HCT116 (cell line): Measurements from ENCODE around the gene COPG1. TPM values are rescaled to one million over a fixed set of nuclear protein-coding genes. Genes with fewer than 3 reads are reported as not detected.

ENCODE experiments used
- ATAC-seq: fragments of 200-7000 bp; cut with Tn5 transposase; 2 replicates; pipeline ENCODE4 v1.9.1; 2020; ENCODE audit warnings: mild to moderate bottlenecking, moderate library complexity
- BruUV-seq: library from RNA; stranded (reverse); fragments of 400-500 nt; replicated peaks from 2 replicates; lab custom pipeline; 2021; lab: Mats Ljungman, UMichigan
- CTCF ChIA-PET: fragments of 300-600 bp; sonication (Branson Sonifier 250); formaldehyde crosslinking; loops from one replicate; lab custom pipeline; 2021; ENCODE audit warnings: antibody characterized with exemption; lab: Charles Lee
- POLR2A ChIA-PET: fragments of 300-600, 350-600 bp; sonication (Branson Sonifier 250); formaldehyde crosslinking; loops from one replicate; lab custom pipeline; 2021; ENCODE audit warnings: antibody characterized with exemption; lab: Charles Lee
- RAD21 ChIA-PET, 2 experiments: fragments of 300-600 bp; sonication (Branson Sonifier 250); formaldehyde crosslinking; loops; one replicate each; lab custom pipeline; 2023; ENCODE audit warnings: low total read pairs in 2 of 2; ENCODE audit not compliant: uncharacterized antibody in 2 of 2, unreplicated experiment in 2 of 2, low non-redundant PET in 1 of 2; lab: Charles Lee
- DNase-seq: peaks from one replicate; pipeline ENCODE4 v3.0.0-alpha.2; 2010; ENCODE audit warnings: low read depth, low spot score
- H2AFZ ChIP-seq: fragments of 200-600 bp; shearing (Covaris generic), sonication (generic); 2 replicates; pipeline ENCODE4 v1.6.1; 2017; ENCODE audit warnings: low read depth, mixed run types, mixed read lengths, antibody characterized with exemption, low read length; ENCODE audit not compliant: poor library complexity, severe bottlenecking
- H3K27ac ChIP-seq: 2 replicates; pipeline ENCODE4 v1.5.1; 2012; ENCODE audit warnings: low read depth, low read length
- H3K27me3 ChIP-seq: fragments of 200-600 bp; sonication (generic); 2 replicates; pipeline ENCODE4 v1.6.1; 2016; ENCODE audit warnings: mixed run types, low read length, mixed read lengths; ENCODE audit not compliant: insufficient read depth
- H3K36me3 ChIP-seq, 2 experiments: fragments of 200-500 bp in 1 of 2; fragments of 200-600 bp in 1 of 2; sonication (Bioruptor generic) in 1 of 2; sonication (generic) in 1 of 2; 2 replicates each; pipeline versions ENCODE4 v1.5.1 to v1.6.1; 2014 to 2016; ENCODE audit warnings: low read length in 2 of 2, inconsistent platforms in 1 of 2, mixed read lengths in 1 of 2, mixed run types in 1 of 2; ENCODE audit not compliant: insufficient read depth in 2 of 2, control insufficient read depth in 1 of 2
- H3K4me1 ChIP-seq, 2 experiments: fragments of 200-600 bp in 1 of 2; sonication (generic) in 1 of 2; 2 replicates each; pipeline versions ENCODE4 v1.5.1 to v1.6.1; 2012 to 2017; ENCODE audit warnings: low read length in 2 of 2, inconsistent platforms in 1 of 2, mild to moderate bottlenecking in 1 of 2, mixed read lengths in 1 of 2, mixed run types in 1 of 2, moderate library complexity in 1 of 2; ENCODE audit not compliant: insufficient read depth in 2 of 2, control insufficient read depth in 1 of 2
- H3K4me2 ChIP-seq: fragments of 200-600 bp; sonication (generic); 2 replicates; pipeline ENCODE4 v1.6.1; 2017; ENCODE audit warnings: mixed run types, low read length, mixed read lengths
- H3K4me3 ChIP-seq, 2 experiments: fragments of 200-600 bp in 1 of 2; sonication (generic) in 1 of 2; replicated peaks in 1 of 2; 2 replicates each; pipeline ENCODE4 v1.5.1; 2011 to 2016; ENCODE audit warnings: low read length in 2 of 2, control low read depth in 1 of 2, low read depth in 1 of 2, mild to moderate bottlenecking in 1 of 2, mixed read lengths in 1 of 2, mixed run types in 1 of 2
- H3K79me2 ChIP-seq: fragments of 200-600 bp; sonication (generic); 2 replicates; pipeline ENCODE4 v1.6.1; 2017; ENCODE audit warnings: mild to moderate bottlenecking, mixed run types, low read length, moderate library complexity, mixed read lengths; ENCODE audit not compliant: insufficient read depth
- H3K9ac ChIP-seq: fragments of 200-600 bp; sonication (generic); 2 replicates; pipeline ENCODE4 v1.6.1; 2016; ENCODE audit warnings: low read length, mixed read lengths
- H3K9me2 ChIP-seq: fragments of 200-600 bp; sonication (generic), shearing (Covaris generic); 2 replicates; pipeline ENCODE4 v1.6.1; 2017; ENCODE audit warnings: mixed run types, mild to moderate bottlenecking, moderate library complexity; ENCODE audit not compliant: insufficient read depth
- H3K9me3 ChIP-seq, 2 experiments: fragments of 200-500 bp in 1 of 2; fragments of 200-600 bp in 1 of 2; sonication (Bioruptor generic) in 1 of 2; sonication (generic) in 1 of 2; 2 replicates each; pipeline ENCODE4 v1.6.1; 2014 to 2017; ENCODE audit warnings: low read length in 2 of 2, mixed read lengths in 2 of 2, inconsistent platforms in 1 of 2, low read depth in 1 of 2, mild to moderate bottlenecking in 1 of 2, mixed run types in 1 of 2, moderate library complexity in 1 of 2; ENCODE audit not compliant: control insufficient read depth in 1 of 2, insufficient read depth in 1 of 2
- H4K20me1 ChIP-seq: fragments of 200-600 bp; sonication (generic), shearing (Covaris generic); 2 replicates; pipeline ENCODE4 v1.6.1; 2017; ENCODE audit warnings: mixed run types, mild to moderate bottlenecking, moderate library complexity; ENCODE audit not compliant: insufficient read depth
- CTCF ChIP-seq, 3 experiments: fragments of 200-600 bp in 1 of 3; sonication (generic) in 1 of 3; IDR thresholded peaks in 2 of 3; conservative IDR thresholded peaks in 1 of 3; 2 replicates each; pipeline ENCODE4 v1.5.1; 2012 to 2017; ENCODE audit warnings: low read depth in 2 of 3, low read length in 2 of 3, antibody characterized with exemption in 1 of 3, borderline replicate concordance in 1 of 3, control low read depth in 1 of 3, mild to moderate bottlenecking in 1 of 3, mixed read lengths in 1 of 3, mixed run types in 1 of 3, moderate library complexity in 1 of 3; ENCODE audit not compliant: insufficient read depth in 1 of 3
- EGR1 ChIP-seq: IDR thresholded peaks from 2 replicates; pipeline ENCODE4 v1.6.1; 2012; ENCODE audit warnings: low read depth
- ELF1 ChIP-seq: IDR thresholded peaks from 2 replicates; pipeline ENCODE4 v1.6.1; 2012; ENCODE audit warnings: low read depth, borderline replicate concordance
- ZFX ChIP-seq: fragments of 450-650 bp; IDR thresholded peaks from 2 replicates; pipeline ENCODE4 v1.6.1; 2017
- ZNF274 ChIP-seq: fragments of 200-500 bp; sonication (Bioruptor generic); IDR thresholded peaks from 2 replicates; pipeline ENCODE4 v1.6.1; 2014; ENCODE audit warnings: mild to moderate bottlenecking, low read depth, low read length, inconsistent platforms
- intact Hi-C: fragments of 100-400 bp; cut with micrococcal nuclease; formaldehyde crosslinking; loops from 2 replicates; pipeline ENCODE4 v1.10.0; 2022
- total RNA-seq: library from RNA; stranded (reverse); gene quantifications from one replicate; pipeline ENCODE4 v1.2.1, GENCODE V29; 2021; ENCODE audit not compliant: unreplicated experiment

Gene COPG1
- total RNA-seq, 1 experiment from 2014 or later, result 182 TPM

- TF ChIP-seq CTCF (IDR thresholded peaks at IDR 0.05 in 2 of 3, conservative IDR thresholded peaks at IDR 0.05 in 1 of 3; ENCODE audit: borderline replicate concordance in 1 of 3, insufficient read depth in 1 of 3, low read depth in 2 of 3, low read length in 2 of 3), result no peak
Measured at GRCh38 chr3:129249284-129250065, at the start of gene COPG1 (continued).

- RAD21 ChIA-PET, result no interaction called here
- DNase-seq, result no peak
- intact Hi-C loops, result no loop called here
- H3K4me3 ChIP-seq, result no peak overlapping the region
- H3K9me2 ChIP-seq, result no peaks in the 10 kb centered on the region
- H3K9me3 ChIP-seq, result no peaks in the 10 kb centered on the region
- H4K20me1 ChIP-seq, result no peaks in the 10 kb centered on the region
- CTCF ChIA-PET, result no interaction called here
- no peaks in the 10 kb centered on the region for H3K4me1 ChIP-seq
- no peak overlapping the region for H2AFZ ChIP-seq
- H3K4me2 ChIP-seq, result no peak overlapping the region
- H3K27ac ChIP-seq, result no peak overlapping the region
- POLR2A ChIA-PET, result no interaction called here
- no peaks in the 10 kb centered on the region for H3K36me3 ChIP-seq
- H3K79me2 ChIP-seq, result no peaks in the 10 kb centered on the region
- H3K27me3 ChIP-seq, result no peaks in the 10 kb centered on the region
- no peak overlapping the region for H3K9ac ChIP-seq
- BruUV-seq, result no TSS peak
- ATAC-seq, result no peak
- TF ChIP-seq ELF1 (no peak), ZNF274 (no peak), ZFX (no peak), EGR1 (no peak)
- TF ChIP-seq, all 23 proteins: peak for 0
Measured at GRCh38 chr3:129204473-129204872, 44.9 kb upstream of the COPG1 start.
